Epithelial cell of proximal tubule (primary cell): ENCODE data around the gene RPUSD3. TPM values are rescaled to one million over a fixed set of nuclear protein-coding genes. Genes with fewer than 3 reads are reported as not detected.

ENCODE experiments used
- DNase-seq: peaks from one replicate; pipeline ENCODE4 v3.0.0-alpha.2; 2011; ENCODE audit warnings: low read depth
- H3K4me3 ChIP-seq: 2 replicates; pipeline ENCODE4 v1.5.1; 2011; ENCODE audit warnings: low read depth, mild to moderate bottlenecking, low read length
- CTCF ChIP-seq: conservative IDR thresholded peaks from 2 replicates; pipeline ENCODE4 v1.5.1; 2012; ENCODE audit warnings: low read depth, mild to moderate bottlenecking, low read length
- total RNA-seq: library from RNA; depleted of rRNA; stranded (reverse); fragments of >200 nt; gene quantifications from 2 replicates; pipeline ENCODE4 v1.2.3, GENCODE V29; 2015

RPUSD3 gene
- total RNA-seq, 1 donor from 2014 or later: 45.1 TPM

GRCh38 chr3:9809239-9809614, 34.6 kb downstream of the RPUSD3 start:
- H3K4me3 ChIP-seq: peak overlapping the region; percentile 66
- DNase-seq: no peak
- no peak for TF ChIP-seq CTCF

DNA sequence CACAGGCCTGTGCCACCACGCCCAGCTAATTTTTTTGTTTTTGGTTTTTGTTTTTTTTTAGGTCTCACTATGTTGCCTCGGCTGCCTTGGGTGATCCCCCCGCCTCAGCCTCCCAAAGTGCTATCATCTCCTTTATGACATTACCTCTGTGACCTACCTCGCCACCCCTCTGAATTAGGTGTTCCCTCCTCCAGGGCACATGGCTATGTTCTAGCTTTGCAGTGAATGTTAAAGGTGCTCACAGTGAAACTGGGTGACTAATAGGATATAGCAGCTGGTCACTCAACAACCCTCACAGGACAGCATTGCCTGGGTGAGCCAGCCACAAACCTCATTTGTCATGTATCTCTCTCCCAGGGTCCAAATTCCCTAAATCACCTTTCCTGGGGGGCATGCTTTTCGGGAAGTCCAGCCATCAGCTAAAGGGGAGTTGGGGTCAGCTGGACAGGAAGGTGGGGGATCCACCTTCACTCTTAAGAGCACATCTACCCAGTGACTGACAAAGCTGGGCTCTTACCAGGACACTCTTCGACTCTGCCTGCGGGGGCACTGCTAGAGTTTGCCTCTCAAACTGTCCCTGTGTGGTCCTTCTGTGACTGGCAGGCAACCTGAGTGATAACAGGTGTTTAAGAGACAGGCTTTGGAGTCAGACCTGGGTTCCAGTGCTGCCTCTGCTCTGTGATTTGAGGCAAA, 35.3 kb downstream of the RPUSD3 start:
- peak; percentile 45 for TF ChIP-seq CTCF
- no peak overlapping the region for H3K4me3 ChIP-seq
- no peak for DNase-seq

- no peak for TF ChIP-seq CTCF
- no peak for DNase-seq
- H3K4me3 ChIP-seq: no peak overlapping the region
Measured at GRCh38 chr3:9807981-9808344, 35.8 kb downstream of the RPUSD3 start.

GRCh38 chr3:9806688-9807589, 36.9 kb downstream of the RPUSD3 start:
- no peak for DNase-seq
- TF ChIP-seq CTCF: no peak

DNA sequence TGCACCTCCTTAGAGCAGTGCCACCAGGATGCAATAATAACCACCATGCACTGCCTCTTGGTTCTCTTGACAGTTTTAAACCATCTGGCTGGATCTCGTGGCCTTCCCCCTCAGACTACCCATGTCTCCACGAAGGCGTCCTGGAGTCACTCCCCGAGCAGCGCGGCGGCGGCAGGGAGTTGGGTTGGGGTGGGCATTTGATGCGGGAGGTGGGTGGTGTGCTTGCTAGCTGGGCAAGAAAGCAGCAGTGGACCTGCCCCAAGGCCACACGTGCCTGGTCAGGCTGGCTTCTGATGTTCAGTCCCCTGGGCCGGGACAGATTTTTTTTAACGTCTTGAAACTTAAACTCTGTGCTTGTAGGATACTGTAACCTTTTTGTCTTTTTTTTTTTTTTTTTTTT, 37.7 kb downstream of the RPUSD3 start:
- no peak overlapping the region for H3K4me3 ChIP-seq
- no peak for DNase-seq
- no peak for TF ChIP-seq CTCF

More at GRCh38 chr3:9806688-9807589, 36.9 kb downstream of the RPUSD3 start:
- H3K4me3 ChIP-seq: no peak overlapping the region

GRCh38 chr3:9804996-9805395, 38.8 kb downstream of the RPUSD3 start:
- no peak for TF ChIP-seq CTCF
- DNase-seq: no peak
- no peak overlapping the region for H3K4me3 ChIP-seq
